Left colon (tissue), 2 donors: ENCODE data around the gene KLF16. TPM values are rescaled to one million over a fixed set of nuclear protein-coding genes. Genes with fewer than 3 reads are reported as not detected.

Experiments used
- ATAC-seq: fragments of 200-7000 bp; cut with Tn5 transposase; one replicate; pipeline ENCODE4 v1.9.1; 2020; ENCODE audit warnings: mild to moderate bottlenecking, moderate library complexity
- DNase-seq, 2 donors: peaks; one replicate each; pipeline ENCODE4 v3.0.0-alpha.2; 2020
- intact Hi-C, 2 donors: fragments of 100-400 bp; cut with DNase I in 1 of 2; cut with micrococcal nuclease in 1 of 2; formaldehyde crosslinking; loops; one replicate each; pipeline versions ENCODE4 v1.11.2 to v1.14.0; 2022; cut with DNase I, micrococcal nuclease
- total RNA-seq, 2 donors: library from RNA; stranded (reverse); fragmentation: NEBNext Ultra II Directional; extraction: Animal tissue kit (Norgen Biotek cat#: 25700); gene quantifications; one replicate each; pipeline ENCODE4 v1.2.1, GENCODE V29; 2021
- donor health status: DM: no; HTN: no; CAD: no.
- donor health status: DM: yes; HTN: yes; CAD: no.

The KLF16 gene
- total RNA-seq, 2 donors from 2014 or later = 30.6 to 35.9 TPM

DNA sequence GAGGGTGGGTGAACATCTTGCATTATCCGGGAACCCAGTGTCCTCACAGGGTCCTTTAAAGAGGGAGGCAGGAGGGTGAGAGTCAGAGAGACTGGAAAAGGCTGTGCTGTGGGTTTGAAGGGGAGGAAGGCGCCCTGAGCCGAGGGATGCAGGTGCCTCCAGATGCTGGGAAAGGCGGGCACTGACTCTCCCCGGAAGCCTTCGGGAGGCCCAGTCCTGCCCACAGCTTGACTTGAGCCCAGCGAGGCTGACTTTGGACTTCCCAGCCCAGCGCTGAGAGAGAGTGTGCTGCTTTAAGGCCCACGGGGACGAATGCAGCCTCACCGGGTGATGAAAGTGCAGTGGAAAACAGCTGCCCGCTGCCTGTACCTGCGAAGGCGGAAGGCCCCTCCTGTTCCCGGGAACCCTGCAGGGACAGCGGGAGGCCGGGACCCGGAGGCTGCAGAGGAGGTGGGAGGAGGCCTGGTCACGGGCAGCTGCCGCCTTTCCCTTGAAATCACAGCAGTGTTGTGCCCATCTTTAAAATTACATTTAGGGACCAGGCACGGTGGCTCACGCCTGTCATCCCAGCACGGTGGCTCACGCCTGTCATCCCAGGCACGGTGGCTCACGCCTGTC, 31.2 kb downstream of the KLF16 start:
- ATAC-seq (no peak), DNase-seq (no peak)
- intact Hi-C loops = no loop called here

DNA sequence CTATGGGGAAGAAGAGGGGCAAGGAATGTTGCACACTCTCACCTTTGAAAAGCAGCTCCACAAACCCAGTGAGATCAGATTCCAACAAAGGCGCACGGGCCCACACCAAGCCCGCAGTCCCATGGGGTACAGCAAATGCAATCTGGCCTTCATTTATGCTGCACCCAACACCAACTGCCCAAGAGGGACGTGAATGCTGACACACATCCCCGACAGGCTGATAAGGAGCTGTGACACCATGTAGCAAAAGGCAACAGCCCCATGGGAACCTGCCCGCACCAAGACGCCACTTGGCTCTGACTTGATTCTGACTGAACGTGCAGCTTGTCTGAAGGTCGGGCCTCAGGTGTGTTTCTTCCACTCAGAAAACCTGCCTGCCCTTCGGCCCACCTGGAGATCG, 32.4 kb downstream of the KLF16 start:
- intact Hi-C loops = no loop called here
- ATAC-seq (no peak), DNase-seq (no peak)

DNA sequence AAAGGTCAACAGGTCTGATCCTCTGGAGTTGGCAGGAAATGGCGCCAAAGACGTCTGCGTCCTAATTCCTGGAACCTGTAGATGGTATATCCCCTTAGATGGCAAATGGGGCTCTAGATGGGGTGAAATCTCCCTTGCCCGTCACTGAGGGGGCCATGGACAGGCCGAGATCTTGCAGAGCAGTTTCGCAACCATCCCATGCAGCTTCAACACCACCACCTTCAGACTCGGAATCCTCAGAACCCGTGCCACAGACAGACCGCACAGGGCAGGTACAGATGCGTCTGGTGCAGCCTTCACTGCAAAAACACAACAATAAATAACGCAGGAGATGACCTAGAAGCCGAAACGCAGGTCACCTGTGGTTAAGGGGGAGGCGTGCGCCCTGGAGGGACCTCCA, 32.8 kb downstream of the KLF16 start:
- no peak for DNase-seq
- ATAC-seq = no peak

DNA sequence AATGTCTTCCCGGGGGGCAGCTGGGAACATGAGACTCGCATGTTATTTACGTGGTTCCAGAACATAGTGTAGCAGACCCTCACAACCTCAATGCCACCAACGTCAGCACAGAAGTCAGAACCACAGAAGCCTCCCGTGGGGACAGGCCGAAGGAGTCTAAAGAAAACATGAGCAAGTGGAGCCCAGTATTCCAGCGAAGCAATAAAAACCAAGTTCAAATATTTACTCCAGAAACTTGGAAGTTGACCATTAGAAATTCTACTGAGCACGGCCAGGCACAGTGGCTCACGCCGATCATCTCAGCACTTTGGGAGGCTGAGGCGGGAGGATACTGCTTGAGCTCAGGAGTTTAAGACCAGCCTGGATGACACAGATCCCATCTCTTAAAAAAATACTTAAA, 33.4 kb downstream of the KLF16 start:
- intact Hi-C loops = no loop called here
- ATAC-seq (peak; percentile 20), DNase-seq (no peak)

More for the DNA sequence above, 32.8 kb downstream of the KLF16 start:
- intact Hi-C loops = no loop called here

DNA sequence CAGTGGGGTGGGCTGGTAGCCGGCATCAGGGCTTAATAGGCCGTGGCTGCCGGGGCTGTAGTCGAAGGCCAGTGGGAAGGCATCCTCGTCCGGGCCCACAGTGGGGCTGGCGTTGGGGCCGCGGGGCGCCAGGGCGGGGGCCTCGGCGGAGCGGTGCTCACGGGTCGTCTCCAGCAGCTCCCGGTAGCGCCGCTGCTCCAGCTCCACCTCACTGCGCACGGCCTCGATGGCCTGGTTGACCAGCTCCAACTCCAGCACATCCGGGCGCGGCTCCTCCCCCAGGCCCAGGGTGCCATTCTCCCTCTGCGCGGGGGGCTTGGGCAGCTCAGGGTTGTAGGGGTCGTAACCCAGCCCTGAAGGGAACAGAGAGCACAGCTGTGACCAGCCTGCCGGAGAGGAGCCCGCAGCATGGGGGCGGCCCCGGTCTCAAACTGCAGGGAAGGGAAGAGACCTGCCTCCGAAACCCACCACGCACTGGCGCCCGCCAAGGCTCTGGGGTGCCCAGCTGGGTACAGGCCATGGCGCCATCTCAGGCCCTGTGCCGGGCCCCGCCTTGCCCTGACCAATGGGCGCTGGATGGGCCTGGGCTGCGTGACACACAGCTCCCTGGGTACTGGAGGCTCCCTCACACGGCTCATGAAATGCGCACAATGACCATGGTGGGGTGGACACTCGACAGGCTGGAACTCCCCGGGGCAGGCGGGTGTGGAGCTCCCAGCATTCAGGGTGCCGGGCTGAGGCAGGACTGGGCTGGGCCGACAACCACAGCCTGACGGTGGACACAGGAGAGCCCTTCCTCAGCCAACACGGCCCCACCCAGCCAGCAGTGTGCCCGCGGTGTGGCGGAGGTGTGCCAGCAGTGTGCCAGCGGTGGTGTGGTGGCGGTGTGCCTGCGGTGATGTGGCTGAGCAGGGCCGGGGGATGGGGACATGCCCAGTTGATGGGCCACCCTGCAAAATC, 34.8 kb downstream of the KLF16 start:
- peak in 1 of 2 donors; percentile 50 for DNase-seq
- peak; percentile 66 for ATAC-seq
- intact Hi-C loops = no loop called here

DNA sequence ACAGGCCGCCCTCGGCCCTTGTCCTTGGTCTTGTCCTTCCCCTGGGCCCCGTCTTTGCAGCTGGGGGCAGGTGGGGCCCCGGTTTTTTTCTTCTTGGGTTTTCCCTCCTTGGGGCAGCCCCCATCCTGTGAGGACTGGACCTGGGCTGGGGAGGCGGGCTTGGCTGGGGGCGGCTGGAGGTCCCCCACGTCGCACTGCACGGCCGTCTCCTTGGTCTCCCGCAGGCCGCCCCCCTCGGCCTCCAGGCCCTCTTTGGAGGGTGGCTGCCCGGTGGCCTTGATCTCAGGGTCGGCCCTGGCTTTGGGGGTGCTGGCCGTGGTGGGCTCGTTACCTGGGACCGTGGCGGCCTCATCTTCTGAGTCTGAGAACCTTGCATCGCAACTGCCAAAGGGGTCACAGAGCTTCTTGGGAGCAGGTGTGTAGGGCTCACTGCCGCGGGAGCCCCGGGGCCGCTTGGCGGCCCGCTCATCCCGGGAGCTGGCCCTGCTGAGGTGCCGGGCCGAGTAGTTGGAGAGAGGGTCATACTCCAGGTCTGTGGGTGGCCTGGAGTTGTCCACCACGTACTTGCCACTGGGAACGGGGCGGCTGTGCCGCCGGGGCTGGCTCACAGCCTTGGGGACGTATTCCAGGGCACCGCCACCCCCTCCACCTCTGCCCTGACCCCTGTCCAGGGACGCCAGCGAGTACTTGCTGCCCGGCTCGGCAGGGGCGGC, 35.7 kb downstream of the KLF16 start:
- DNase-seq = no peak
- intact Hi-C loops = no loop called here
- no peak for ATAC-seq

DNA sequence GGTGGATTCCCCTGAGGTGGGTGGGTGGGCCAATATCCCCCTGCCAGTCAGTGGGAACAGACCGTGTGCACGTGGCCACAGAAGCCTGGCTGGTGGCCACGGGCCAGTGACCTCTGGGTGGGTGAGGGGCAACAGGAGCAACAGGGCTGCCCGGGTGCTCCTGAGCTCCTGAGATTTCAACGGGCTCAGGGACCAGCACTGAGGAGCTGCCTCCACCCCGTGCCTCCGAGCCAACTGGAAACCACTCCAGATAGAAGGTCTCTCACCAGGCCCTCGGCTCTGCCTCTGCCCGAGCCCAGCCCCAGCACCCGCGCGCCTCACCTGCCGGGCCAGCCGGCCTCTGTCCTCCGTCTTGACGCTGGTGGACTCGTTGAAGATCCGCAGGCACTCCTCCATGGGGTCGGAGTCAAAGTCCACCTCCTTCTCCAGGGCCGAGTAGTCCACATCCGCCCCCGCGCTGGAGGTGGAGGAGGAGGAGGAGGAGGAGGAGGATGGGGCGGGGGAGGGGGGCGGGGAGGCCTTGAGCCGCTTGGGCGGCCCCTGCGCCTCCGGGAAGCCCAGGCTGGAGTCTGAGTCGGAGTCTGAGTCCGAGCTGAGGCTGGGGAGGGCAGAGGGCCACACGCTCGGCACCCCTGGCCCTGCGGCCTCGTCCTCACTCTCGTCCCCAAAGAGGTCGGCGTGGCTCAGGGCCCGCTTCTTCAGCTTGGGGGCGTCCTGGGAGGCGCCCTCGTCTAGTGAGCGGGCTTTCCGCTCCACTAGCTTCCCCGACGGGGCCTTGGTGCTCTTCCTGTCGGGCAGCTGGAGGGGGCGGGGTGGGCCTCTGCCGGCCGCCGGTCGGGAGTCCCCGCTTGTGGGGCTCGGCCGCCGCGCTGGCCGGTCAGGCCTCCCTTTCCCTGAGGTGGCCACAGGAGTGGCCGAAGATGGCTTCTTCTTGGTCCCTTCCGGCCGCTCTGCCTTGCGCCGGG, 36.5 kb downstream of the KLF16 start:
- intact Hi-C loops = no loop called here
- DNase-seq (no peak), ATAC-seq (peak; percentile 26)

DNA sequence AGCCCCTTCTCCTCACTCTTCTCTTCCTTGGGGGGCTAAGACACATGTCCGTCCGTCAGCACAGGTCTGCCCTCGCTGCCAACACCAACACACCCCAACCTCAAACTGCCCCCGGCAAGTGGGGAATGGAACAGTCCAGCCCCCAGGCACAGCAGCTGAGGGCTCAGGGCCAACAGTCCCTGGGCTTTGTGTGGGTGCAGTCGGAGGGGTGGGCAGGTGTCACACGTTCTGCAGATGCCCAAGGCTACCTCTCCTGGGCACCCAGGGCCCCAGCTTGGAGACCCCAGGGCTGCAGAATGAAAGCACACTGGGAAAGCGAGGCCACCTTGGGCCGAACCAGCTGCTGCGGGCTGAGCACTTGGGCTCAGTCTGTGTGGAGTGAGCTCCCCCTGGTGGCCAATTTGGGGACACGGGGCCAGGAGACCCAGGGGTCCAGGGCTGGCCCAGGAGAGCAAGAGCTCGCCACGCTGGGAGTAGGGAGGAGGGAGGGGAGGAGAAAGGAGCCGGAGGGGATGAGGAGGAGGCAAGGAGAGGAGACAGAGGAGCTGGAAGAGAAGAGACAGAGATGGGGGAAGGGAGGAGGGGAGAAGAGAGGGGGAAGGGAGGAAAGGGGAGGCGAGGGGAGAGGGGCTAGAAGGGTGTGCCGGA, 37.3 kb downstream of the KLF16 start:
- ATAC-seq (peak; percentile 62), DNase-seq (peak; percentile 62 to 83)
- intact Hi-C loops = no loop called here

DNA sequence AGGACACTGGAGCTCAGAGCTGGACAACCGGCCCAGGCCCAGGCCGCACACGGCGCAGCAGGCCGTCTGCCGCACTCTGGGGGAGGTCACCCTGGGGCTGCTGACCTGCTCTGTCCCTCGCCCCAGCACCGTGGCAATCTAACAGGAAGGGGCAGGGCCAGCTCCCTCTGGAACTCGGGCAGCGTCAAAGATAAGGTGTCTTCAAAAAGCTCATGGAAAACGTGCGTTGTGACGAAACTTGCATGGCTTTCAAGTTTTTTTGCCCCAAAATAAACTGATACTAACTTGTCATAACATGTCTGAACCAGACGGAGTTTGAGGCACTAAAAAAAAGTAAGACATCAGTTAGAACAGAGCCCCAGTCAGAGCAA, 39.1 kb downstream of the KLF16 start:
- DNase-seq (no peak), ATAC-seq (no peak)
- intact Hi-C loops = no loop called here

DNA sequence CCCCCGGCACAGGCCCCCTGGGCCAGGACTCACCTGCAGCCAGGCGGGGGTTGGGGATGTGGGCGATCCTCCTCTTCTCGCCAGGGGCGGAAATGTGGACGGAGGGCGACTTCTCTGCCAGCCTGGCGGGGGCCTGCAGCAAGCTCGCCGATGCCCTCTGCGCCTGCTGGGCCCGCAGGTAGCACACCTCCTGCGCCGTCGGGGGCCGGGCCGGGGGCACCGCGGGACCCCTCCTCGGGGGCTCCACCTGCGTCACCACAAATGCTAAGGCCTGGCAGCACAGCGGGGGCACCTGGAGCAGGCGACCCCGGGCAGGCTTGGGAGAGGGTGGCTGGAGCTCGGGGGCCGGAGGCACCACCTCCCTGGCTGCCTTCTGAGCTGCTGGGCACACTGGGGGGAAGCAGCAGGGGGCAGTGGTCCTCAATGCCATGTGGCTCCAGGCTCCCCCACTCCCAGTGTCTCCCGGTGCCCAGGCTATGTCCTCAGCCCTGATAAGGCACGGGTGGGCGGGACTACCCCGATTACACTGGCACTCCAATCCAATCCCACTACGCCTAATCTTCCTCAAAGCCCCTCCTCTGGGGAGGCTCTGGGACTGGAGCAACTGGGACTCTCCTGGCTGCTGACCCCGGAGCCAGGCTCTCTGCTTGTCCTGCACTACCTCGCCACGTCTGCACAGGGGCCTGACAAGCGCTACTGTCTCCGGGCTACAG, 39.7 kb downstream of the KLF16 start:
- intact Hi-C loops = no loop called here
- no peak for ATAC-seq
- DNase-seq = no peak

DNA sequence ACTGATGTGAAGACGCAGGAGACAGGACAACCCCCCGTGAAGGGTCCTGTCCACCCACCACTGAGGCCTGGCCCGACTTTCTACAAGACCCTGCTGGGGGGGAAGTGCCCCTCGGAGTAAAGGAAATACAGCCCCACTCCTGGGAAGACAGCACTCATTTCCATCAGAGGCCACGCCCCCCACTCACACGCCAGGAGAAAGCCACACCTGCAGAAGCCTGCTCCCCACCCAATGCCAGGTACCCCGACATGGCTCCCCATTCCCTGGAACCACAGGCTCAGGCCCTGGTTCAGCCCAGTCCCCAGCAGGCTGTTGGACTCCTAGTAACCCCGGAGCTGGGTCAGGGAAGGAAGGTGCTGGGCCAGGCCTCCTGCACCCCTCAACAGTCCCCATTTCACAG, 40.4 kb downstream of the KLF16 start:
- ATAC-seq = no peak
- DNase-seq = no peak
- intact Hi-C loops = no loop called here

DNA sequence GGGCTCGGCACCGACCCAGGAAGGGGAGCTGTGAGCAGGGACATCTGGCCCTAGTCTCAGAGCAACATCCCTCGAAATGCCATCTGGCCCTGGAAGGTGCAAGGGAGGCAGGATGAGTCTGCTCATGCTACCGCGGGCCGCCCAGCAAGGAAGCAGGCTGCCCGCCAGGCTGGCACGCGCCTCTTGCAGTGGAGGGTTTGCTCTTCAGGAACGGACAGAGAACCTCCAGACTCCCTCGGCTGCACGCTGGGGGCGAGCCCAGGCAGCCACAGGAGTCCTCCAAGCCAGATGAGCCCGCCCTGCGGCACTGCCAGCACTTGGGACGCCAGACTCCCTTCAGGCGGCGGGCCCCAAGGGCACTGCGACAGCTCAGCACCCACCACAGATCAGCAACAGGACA, 41.2 kb downstream of the KLF16 start:
- ATAC-seq (no peak), DNase-seq (no peak)

DNA sequence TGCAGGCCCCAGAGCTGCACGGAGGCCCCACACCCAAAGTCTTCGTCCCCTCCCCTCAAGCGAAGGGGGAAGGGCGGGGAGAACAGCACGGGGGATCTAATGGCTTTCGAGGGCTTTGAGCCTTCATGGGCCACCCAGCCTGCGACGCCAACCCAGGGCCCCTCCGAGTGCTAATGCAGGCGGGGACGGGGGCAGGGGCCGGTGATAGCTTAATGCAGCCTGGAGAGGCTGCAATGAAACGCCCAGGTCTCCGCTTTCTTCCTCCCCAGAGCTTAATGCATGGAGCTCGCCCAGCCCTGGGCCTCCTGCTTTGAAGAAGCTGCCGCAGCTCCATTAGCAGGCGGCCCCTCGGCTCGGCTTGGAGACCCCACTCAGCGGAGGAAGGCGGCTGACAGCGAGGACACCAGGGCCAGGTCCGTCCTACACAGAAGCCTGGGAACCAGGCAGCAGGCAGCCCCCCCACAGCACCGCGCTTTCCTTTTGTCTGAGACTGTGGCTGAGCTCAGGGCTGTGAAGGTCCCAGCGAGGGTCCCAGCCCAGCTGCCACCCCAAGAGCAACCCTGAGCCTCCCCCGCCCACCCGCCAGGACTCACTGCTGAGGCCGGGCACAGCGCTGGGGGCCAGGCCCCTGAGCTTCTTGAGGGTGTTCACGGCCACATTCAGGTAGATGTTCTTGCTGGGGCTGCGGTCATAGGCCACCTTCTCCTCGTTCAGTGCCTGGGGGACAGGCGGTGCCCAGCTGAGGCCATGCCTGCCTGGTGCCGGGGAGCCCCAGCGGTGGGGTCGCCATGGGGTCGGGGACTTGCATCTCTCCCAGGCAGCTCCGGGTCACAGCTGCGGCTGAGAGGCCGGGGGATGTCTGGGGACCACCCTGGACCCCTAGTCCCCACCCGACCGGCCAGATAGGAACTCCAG, 43.8 kb downstream of the KLF16 start:
- ATAC-seq (no peak), DNase-seq (no peak)
- intact Hi-C loops = no loop called here

More for the DNA sequence above, 41.2 kb downstream of the KLF16 start:
- intact Hi-C loops = no loop called here

DNA sequence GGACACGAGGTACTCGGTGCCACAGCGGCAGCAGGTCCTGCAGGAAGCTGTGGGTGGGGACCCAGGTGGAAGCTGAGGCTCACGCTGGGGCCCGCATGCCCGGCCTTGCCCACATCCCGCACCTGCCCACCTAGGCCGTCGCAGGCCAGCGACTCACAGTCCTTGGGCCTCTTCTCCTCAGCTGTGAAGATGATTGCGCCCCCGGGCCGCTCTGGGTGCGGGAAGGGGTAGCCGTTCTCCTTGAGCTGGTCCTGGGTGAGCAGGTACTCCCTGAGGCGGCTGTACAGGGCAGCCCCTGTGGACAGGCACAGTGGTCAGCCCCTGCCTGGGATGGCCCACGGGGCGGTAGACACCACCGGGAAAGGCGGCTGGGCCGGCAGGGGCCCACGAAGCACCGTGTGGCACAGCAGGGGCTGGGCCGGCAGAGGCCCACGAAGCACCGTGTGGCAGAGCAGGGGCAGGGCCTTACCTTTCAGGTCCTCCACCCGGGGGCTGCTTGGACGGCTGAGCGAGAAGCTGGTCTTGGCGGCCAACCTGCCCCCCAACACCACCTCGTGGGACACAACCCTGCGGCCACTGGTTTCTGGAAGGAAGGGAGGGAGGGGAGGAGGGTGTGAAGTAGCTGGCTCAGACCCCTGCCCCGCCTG, 44.7 kb downstream of the KLF16 start:
- DNase-seq (no peak), ATAC-seq (no peak)
- intact Hi-C loops = no loop called here

DNA sequence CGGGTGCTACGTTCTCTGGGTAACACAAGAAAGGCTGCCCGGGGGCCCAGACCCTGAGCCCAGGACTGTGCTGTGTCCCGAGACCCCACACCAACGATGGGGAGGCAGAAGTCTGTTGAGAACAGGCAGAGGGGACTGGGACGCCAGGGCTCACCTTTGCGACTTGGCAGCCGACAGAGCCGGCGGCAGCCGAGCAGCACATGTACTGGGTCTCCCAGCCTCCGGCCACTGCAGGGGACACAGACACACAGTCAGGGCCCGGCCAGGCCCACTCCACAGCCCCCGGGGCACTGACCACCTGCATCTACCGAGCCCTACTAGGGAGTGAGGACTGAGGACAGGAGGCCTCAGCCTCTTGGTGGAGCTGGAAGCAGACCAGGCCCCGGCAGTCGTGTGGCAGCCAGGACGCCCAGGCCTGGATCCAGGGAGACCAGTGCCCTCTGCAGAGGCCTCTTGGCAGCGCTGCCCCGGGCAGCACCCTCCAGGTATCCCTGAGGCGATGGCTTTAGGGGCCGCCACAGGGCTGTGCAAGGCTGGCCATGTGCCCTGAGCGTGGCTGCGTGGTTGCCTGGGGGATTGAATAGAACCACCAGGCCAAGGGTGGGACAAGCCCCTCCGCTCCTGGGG, 45.7 kb downstream of the KLF16 start:
- intact Hi-C loops = no loop called here
- DNase-seq = no peak
- ATAC-seq = no peak
